Coronary artery (tissue), 2 donors: ENCODE measurements around the gene SOX1.

Experiments
- DNase-seq: peaks from one replicate; pipeline ENCODE4 v3.0.0-alpha.2; 2017; ENCODE audit warnings: low spot score
- H3K27ac ChIP-seq, 2 donors: fragments of 200-600 bp; sonication (generic); one replicate each; pipeline ENCODE4 v1.5.1; 2016 to 2019
- H3K4me3 ChIP-seq: fragments of 200-600 bp; sonication (generic); 2 replicates; pipeline ENCODE4 v1.5.1; 2016; ENCODE audit warnings: mild to moderate bottlenecking, moderate library complexity
- TF ChIP-seq, protein P1 (sequence below): fragments of 200-600 bp; sonication (generic); IDR thresholded peaks from one replicate; pipeline ENCODE4 v1.5.1; 2019; ENCODE audit warnings: antibody characterized with exemption

The SOX1 gene

DNA sequence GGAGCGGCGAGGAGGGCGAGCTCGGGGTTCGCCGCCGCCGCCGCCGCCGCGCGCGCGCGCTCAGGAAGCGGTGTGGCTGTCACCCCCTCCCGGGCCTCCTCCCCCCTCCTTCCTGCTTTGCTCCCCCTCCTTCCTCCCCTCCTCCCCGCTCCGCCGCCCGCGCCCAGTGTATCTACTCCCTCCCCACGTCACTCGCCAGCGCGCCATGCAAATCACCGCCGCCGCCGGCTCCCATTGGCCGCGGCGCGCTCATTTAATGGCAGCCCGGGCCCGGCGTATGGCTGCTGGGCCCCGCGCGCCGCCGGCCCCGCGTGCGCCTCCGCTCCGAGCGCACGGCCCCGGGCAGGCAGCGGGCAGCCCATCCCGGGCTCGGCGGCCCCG is 335 bp upstream of the SOX1 start:
- DNase-seq = no peak
- Histone ChIP-seq H3K4me3 (peak overlapping the region; percentile 66), H3K27ac (no peak overlapping the region)
- TF ChIP-seq, protein P1, sequence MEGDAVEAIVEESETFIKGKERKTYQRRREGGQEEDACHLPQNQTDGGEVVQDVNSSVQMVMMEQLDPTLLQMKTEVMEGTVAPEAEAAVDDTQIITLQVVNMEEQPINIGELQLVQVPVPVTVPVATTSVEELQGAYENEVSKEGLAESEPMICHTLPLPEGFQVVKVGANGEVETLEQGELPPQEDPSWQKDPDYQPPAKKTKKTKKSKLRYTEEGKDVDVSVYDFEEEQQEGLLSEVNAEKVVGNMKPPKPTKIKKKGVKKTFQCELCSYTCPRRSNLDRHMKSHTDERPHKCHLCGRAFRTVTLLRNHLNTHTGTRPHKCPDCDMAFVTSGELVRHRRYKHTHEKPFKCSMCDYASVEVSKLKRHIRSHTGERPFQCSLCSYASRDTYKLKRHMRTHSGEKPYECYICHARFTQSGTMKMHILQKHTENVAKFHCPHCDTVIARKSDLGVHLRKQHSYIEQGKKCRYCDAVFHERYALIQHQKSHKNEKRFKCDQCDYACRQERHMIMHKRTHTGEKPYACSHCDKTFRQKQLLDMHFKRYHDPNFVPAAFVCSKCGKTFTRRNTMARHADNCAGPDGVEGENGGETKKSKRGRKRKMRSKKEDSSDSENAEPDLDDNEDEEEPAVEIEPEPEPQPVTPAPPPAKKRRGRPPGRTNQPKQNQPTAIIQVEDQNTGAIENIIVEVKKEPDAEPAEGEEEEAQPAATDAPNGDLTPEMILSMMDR = no peak

DNA sequence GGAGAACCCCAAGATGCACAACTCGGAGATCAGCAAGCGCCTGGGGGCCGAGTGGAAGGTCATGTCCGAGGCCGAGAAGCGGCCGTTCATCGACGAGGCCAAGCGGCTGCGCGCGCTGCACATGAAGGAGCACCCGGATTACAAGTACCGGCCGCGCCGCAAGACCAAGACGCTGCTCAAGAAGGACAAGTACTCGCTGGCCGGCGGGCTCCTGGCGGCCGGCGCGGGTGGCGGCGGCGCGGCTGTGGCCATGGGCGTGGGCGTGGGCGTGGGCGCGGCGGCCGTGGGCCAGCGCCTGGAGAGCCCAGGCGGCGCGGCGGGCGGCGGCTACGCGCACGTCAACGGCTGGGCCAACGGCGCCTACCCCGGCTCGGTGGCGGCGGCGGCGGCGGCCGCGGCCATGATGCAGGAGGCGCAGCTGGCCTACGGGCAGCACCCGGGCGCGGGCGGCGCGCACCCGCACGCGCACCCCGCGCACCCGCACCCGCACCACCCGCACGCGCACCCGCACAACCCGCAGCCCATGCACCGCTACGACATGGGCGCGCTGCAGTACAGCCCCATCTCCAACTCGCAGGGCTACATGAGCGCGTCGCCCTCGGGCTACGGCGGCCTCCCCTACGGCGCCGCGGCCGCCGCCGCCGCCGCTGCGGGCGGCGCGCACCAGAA is 1.1 kb downstream of the SOX1 start:
- H3K27ac ChIP-seq = no peak overlapping the region
- H3K4me3 ChIP-seq = peak overlapping the region; percentile 48
- TF ChIP-seq, protein P1 = no peak
- DNase-seq = no peak

DNA sequence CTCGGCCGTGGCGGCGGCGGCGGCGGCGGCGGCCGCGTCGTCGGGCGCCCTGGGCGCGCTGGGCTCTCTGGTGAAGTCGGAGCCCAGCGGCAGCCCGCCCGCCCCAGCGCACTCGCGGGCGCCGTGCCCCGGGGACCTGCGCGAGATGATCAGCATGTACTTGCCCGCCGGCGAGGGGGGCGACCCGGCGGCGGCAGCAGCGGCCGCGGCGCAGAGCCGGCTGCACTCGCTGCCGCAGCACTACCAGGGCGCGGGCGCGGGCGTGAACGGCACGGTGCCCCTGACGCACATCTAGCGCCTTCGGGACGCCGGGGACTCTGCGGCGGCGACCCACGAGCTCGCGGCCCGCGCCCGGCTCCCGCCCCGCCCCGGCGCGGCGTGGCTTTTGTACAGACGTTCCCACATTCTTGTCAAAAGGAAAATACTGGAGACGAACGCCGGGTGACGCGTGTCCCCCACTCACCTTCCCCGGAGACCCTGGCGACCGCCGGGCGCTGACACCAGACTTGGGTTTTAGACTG is 1.7 kb downstream of the SOX1 start:
- no peak for DNase-seq
- TF ChIP-seq, protein P1 = no peak
- Histone ChIP-seq H3K27ac (no peak overlapping the region), H3K4me3 (peak overlapping the region; percentile 7)

DNA sequence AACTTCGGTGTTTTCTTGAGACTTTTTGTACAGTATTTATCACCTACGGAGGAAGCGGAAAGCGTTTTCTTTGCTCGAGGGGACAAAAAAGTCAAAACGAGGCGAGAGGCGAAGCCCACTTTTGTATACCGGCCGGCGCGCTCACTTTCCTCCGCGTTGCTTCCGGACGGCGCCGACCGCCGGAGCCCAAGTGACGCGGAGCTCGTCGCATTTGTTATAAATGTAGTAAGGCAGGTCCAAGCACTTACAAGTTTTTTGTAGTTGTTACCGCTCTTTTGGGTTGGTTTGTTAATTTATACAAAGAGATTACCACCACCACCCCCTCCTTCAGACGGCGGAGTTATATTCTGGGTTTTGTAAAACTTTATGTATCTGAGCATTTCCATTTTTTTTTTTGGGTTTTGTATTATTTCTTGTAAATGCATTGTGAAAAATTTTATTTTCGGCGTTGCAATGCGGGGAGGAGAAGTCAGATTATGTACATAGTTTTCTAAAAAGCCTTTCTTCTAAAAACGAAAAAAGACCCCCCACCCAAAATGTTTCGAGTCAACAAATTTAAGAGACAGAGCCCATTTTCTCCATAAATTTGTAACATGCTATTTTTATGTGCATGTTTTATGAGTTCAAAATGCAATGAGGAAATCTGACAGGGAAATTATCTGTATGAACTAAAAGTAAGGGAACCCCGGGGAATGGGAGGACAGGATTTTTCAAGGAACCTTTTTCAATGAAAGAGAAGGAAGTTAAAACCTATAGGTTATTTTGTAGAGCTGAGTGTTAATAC is 2.3 kb downstream of the SOX1 start:
- TF ChIP-seq, protein P1 = no peak
- Histone ChIP-seq H3K27ac (no peak overlapping the region), H3K4me3 (no peak overlapping the region)

DNA sequence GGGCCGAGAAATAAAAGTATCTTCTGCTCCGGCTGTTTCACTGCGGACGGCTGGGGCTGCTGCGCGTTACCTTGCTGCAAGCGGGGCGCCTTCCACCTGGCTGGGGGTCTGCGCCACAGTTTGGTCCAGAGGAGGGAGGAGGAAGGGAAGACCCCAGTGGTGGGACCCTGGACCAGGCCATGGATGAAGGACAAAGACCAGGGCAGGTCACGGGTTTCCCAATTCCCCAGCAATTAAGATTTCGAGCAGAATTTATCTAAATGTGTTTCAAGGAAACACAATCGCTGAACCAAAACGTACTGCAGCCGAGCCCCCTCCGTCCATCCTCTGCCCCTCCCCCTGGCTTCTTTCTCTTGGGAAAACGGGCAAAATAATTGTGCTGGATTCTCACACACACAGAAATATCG is 2.9 kb downstream of the SOX1 start:
- TF ChIP-seq, protein P1 = no peak
- no peak overlapping the region for H3K4me3 ChIP-seq
- H3K27ac ChIP-seq = no peak overlapping the region
- DNase-seq = no peak

More for the DNA sequence above, 2.3 kb downstream of the SOX1 start:
- no peak for DNase-seq

DNA sequence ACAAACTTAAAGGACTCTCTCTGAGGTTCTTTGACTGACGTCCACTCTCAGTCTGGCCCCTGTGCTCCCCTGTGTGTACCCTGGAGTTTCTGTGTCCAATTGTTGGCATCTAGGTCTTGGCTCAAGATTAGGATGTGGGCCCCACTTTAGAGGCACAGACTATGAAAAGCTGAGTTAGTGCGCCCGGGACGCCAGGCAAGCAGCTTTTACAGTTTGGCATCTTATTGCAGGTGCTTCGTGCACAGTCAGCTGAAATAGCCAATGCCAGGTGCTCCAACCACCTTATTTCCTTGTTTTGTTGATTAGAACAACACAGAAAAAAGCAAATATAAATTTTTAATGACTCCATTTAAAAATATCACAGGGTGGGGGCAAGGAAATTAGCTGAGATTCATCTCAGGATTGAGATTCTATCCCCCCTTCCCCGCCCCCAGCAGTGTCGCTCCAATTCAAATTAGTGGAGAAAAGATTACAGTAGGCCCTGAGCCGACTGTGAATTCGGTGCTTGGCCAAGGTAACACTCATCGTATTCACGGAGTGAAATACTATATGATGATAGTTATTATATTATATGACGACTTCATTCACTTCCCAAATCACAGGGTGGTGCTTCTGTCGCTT is 4.3 kb downstream of the SOX1 start:
- Histone ChIP-seq H3K4me3 (no peak overlapping the region), H3K27ac (no peak overlapping the region)
- DNase-seq = no peak
- TF ChIP-seq, protein P1 = no peak
